MM.1S (cell line): ENCODE results near the gene C1QL4.
"Not testable (repeated sequence)": the region's sequence is repeated elsewhere in the genome, so short reads cannot be mapped to it uniquely, and the experiment has no call there.

Experiments
- DNase-seq: peaks from one replicate; pipeline ENCODE4 v3.0.0-alpha.2; 2015
- H2AFZ ChIP-seq: fragments of 300-600 bp; sonication (generic); 2 replicates; pipeline ENCODE4 v1.6.0; 2016; ENCODE audit warnings: antibody characterized with exemption, low read length
- H3F3A ChIP-seq: fragments of 300-600 bp; sonication (generic); 2 replicates; pipeline ENCODE4 v1.6.1; 2016; ENCODE audit warnings: mild to moderate bottlenecking, antibody characterized with exemption, low read length, moderate library complexity, mixed read lengths; ENCODE audit not compliant: insufficient read depth
- H3K27ac ChIP-seq: fragments of 300-600 bp; sonication (generic); 2 replicates; pipeline ENCODE4 v1.5.1; 2016; ENCODE audit warnings: mild to moderate bottlenecking, low read length
- H3K27me3 ChIP-seq: fragments of 300-600 bp; sonication (generic); replicated peaks from 2 replicates; pipeline ENCODE4 v1.6.0; 2016; ENCODE audit warnings: low read length; ENCODE audit not compliant: insufficient read depth
- H3K36me3 ChIP-seq: fragments of 300-600 bp; sonication (generic); replicated peaks from 2 replicates; pipeline ENCODE4 v1.6.1; 2016; ENCODE audit warnings: mild to moderate bottlenecking, low read length, mixed read lengths; ENCODE audit not compliant: insufficient read depth
- H3K4me1 ChIP-seq: fragments of 300-600 bp; sonication (generic); 2 replicates; pipeline ENCODE4 v1.6.1; 2016; ENCODE audit warnings: low read length, mixed read lengths
- H3K4me2 ChIP-seq: fragments of 300-600 bp; sonication (generic); 2 replicates; pipeline ENCODE4 v1.6.0; 2016; ENCODE audit warnings: low read depth, low read length
- H3K4me3 ChIP-seq: fragments of 300-600 bp; sonication (generic); 2 replicates; pipeline ENCODE4 v1.5.1; 2016; ENCODE audit warnings: low read length, mixed read lengths
- H3K79me2 ChIP-seq: fragments of 300-600 bp; sonication (generic); 2 replicates; pipeline ENCODE4 v1.6.1; 2016; ENCODE audit warnings: mixed run types, low read length, mixed read lengths
- H3K9ac ChIP-seq: fragments of 300-600 bp; sonication (generic); 2 replicates; pipeline ENCODE4 v1.6.1; 2016; ENCODE audit warnings: low read length, mixed read lengths
- H3K9me2 ChIP-seq: fragments of 300-600 bp; sonication (generic); replicated peaks from 2 replicates; pipeline ENCODE4 v1.6.1; 2016; ENCODE audit warnings: mild to moderate bottlenecking, low read length, mixed read lengths; ENCODE audit not compliant: insufficient read depth
- H3K9me3 ChIP-seq: fragments of 300-600 bp; sonication (generic); replicated peaks from 2 replicates; pipeline ENCODE4 v1.6.1; 2016; ENCODE audit warnings: mild to moderate bottlenecking, low read length, mixed read lengths; ENCODE audit not compliant: insufficient read depth
- H4K20me1 ChIP-seq: fragments of 300-600 bp; sonication (generic); 2 replicates; pipeline ENCODE4 v1.6.1; 2016; ENCODE audit warnings: mild to moderate bottlenecking, low read length, moderate library complexity, mixed read lengths; ENCODE audit not compliant: insufficient read depth
- CTCF ChIP-seq: fragments of 300-600 bp; sonication (generic); IDR thresholded peaks from 2 replicates; pipeline ENCODE4 v1.5.1; 2016; ENCODE audit warnings: antibody characterized with exemption, low read length, mixed read lengths
- EZH2 ChIP-seq: fragments of 300-600 bp; sonication (generic); optimal IDR thresholded peaks from 2 replicates; pipeline ENCODE3; 2017; ENCODE audit warnings: low read depth, mild to moderate bottlenecking, antibody characterized with exemption, low read length, mixed read lengths
- EZH2phosphoT487 ChIP-seq: fragments of 300-600 bp; sonication (generic); IDR thresholded peaks from 2 replicates; pipeline ENCODE4 v1.6.1; 2018; ENCODE audit warnings: antibody characterized with exemption, low read length

Gene C1QL4

GRCh38 chr12:49334681-49335080 is 2.3 kb downstream of the C1QL4 start:
- no peaks in the 10 kb centered on the region for H3K36me3 ChIP-seq
- H3K4me3 ChIP-seq, result no peak overlapping the region
- H3K9me3 ChIP-seq, result no peaks in the 10 kb centered on the region
- H3K4me1 ChIP-seq, result no peaks in the 10 kb centered on the region
- H3K9ac ChIP-seq, result no peak overlapping the region
- peaks cover 33% of the 10 kb centered on the region for H3K27me3 ChIP-seq
- TF ChIP-seq EZH2phosphoT487 (no peak), CTCF (no peak), EZH2 (no peak)
- H3K4me2 ChIP-seq, result no peak overlapping the region
- DNase-seq, result no peak
- no peaks in the 10 kb centered on the region for H3K79me2 ChIP-seq
- peaks cover 16% of the 10 kb centered on the region for H3F3A ChIP-seq
- no peak overlapping the region for H2AFZ ChIP-seq
- H3K27ac ChIP-seq, result no peak overlapping the region
- H3K9me2 ChIP-seq, result no peaks in the 10 kb centered on the region
- no peaks in the 10 kb centered on the region for H4K20me1 ChIP-seq

GRCh38 chr12:49334226-49334625 is 2.8 kb downstream of the C1QL4 start:
- H3K27me3 ChIP-seq, result peaks cover 29% of the 10 kb centered on the region
- H3F3A ChIP-seq, result peaks cover 16% of the 10 kb centered on the region
- no peaks in the 10 kb centered on the region for H4K20me1 ChIP-seq
- H3K4me2 ChIP-seq, result no peak overlapping the region
- no peak for DNase-seq
- H3K9me2 ChIP-seq, result no peaks in the 10 kb centered on the region
- H3K79me2 ChIP-seq, result no peaks in the 10 kb centered on the region
- no peaks in the 10 kb centered on the region for H3K4me1 ChIP-seq
- H3K36me3 ChIP-seq, result no peaks in the 10 kb centered on the region
- no peak overlapping the region for H3K9ac ChIP-seq
- no peak for TF ChIP-seq CTCF
- TF ChIP-seq EZH2phosphoT487, result no peak
- H3K9me3 ChIP-seq, result no peaks in the 10 kb centered on the region
- no peak overlapping the region for H3K27ac ChIP-seq
- no peak overlapping the region for H2AFZ ChIP-seq
- H3K4me3 ChIP-seq, result no peak overlapping the region

- H3K79me2 ChIP-seq, H3K4me2 ChIP-seq, H3K4me1 ChIP-seq, H2AFZ ChIP-seq, H3K9me2 ChIP-seq, H3K9me3 ChIP-seq, H3K9ac ChIP-seq, H3K27ac ChIP-seq, H3K4me3 ChIP-seq, H3K36me3 ChIP-seq, H4K20me1 ChIP-seq, DNase-seq: not testable (repeated sequence)
- H3F3A ChIP-seq, result peaks cover 16% of the 10 kb centered on the region
- H3K27me3 ChIP-seq, result peaks cover 28% of the 10 kb centered on the region
Observed at GRCh38 chr12:49333778-49334177, 3.2 kb downstream of the C1QL4 start.

- Histone ChIP-seq H3K4me3 (no peak overlapping the region), H3K27me3 (peaks cover 19% of the 10 kb centered on the region), H3K4me2 (no peak overlapping the region)
Observed at GRCh38 chr12:49332891-49333371, 4.1 kb downstream of the C1QL4 start.

More at GRCh38 chr12:49332891-49333371, 4.1 kb downstream of the C1QL4 start:
- Histone ChIP-seq H3K9me2 (no peaks in the 10 kb centered on the region), H3K9ac (no peak overlapping the region), H4K20me1 (no peaks in the 10 kb centered on the region), H3K36me3 (no peaks in the 10 kb centered on the region), H3K27ac (no peak overlapping the region), H3K4me1 (no peaks in the 10 kb centered on the region), H3K79me2 (no peaks in the 10 kb centered on the region), H3F3A (peaks cover 16% of the 10 kb centered on the region), H2AFZ (no peak overlapping the region), H3K9me3 (no peaks in the 10 kb centered on the region)
- no peak for DNase-seq
- TF ChIP-seq CTCF, result no peak
- TF ChIP-seq EZH2phosphoT487, result no peak
- TF ChIP-seq EZH2, result no peak
